B cell (primary cell): ENCODE results near the gene UBE2O. TPM values are rescaled to one million over a fixed set of nuclear protein-coding genes. Genes with fewer than 3 reads are reported as not detected.

Experiments
- ATAC-seq: fragments of 200-7000 bp; cut with Tn5 transposase; one replicate; pipeline ENCODE4 v1.10.0; 2021; ENCODE audit warnings: low read depth, mild to moderate bottlenecking, moderate number of reproducible peaks, moderate library complexity
- CTCF ChIA-PET: fragments of 350-600 bp; sonication (Branson Sonifier 250); formaldehyde crosslinking; loops from one replicate; lab custom pipeline; 2021; ENCODE audit warnings: antibody characterized with exemption, inconsistent platforms; lab: Charles Lee
- POLR2A ChIA-PET: fragments of 350-600 bp; sonication (Branson Sonifier 250); formaldehyde crosslinking; loops from one replicate; lab custom pipeline; 2021; ENCODE audit warnings: antibody characterized with exemption; lab: Charles Lee
- DNase-seq: peaks from one replicate; pipeline ENCODE4 v3.0.0; 2013
- H2AFZ ChIP-seq: 2 replicates; pipeline ENCODE4 v1.6.1; 2012; ENCODE audit warnings: mild to moderate bottlenecking, low read depth, low read length; ENCODE audit not compliant: insufficient read depth, poor library complexity, severe bottlenecking
- H3K27ac ChIP-seq, 2 donors: 1 replicate in 1 of 2; 2 replicates in 1 of 2; pipeline ENCODE4 v1.5.1; 2012 to 2013; ENCODE audit warnings: low read length in 2 of 2, mild to moderate bottlenecking in 2 of 2, moderate library complexity in 1 of 2
- H3K27me3 ChIP-seq, 4 experiments: fragments of 200-600 bp in 1 of 4; sonication (generic) in 1 of 4; replicated peaks in 1 of 4; 1 replicate in 2 of 4; 2 replicates in 2 of 4; pipeline versions ENCODE4 v1.6.1 to v1.7.0; 2013 to 2016; ENCODE audit warnings: low read length in 3 of 4, mild to moderate bottlenecking in 2 of 4, mixed read lengths in 1 of 4, moderate library complexity in 1 of 4; ENCODE audit not compliant: insufficient read depth in 4 of 4, control insufficient read depth in 3 of 4; ENCODE audit errors: control extremely low read depth in 1 of 4
- H3K36me3 ChIP-seq, 2 experiments: replicated peaks in 1 of 2; 1 replicate in 1 of 2; 2 replicates in 1 of 2; pipeline versions ENCODE4 v1.6.1 to v1.7.1; 2013; ENCODE audit warnings: low read length in 1 of 2; ENCODE audit not compliant: insufficient read depth in 2 of 2, control insufficient read depth in 1 of 2; ENCODE audit errors: control extremely low read depth in 1 of 2, extremely low read depth in 1 of 2
- H3K4me1 ChIP-seq, 2 donors: fragments of 200-600 bp in 1 of 2; sonication (generic) in 1 of 2; 1 replicate in 1 of 2; 2 replicates in 1 of 2; pipeline versions ENCODE4 v1.5.1 to v1.6.1; 2013 to 2017; ENCODE audit warnings: low read length in 2 of 2; ENCODE audit not compliant: control insufficient read depth in 2 of 2, insufficient read depth in 2 of 2
- H3K4me2 ChIP-seq: replicated peaks from 2 replicates; pipeline ENCODE3; 2012; ENCODE audit warnings: mild to moderate bottlenecking, low read depth, low read length; ENCODE audit not compliant: poor library complexity, severe bottlenecking
- H3K4me3 ChIP-seq, 5 experiments: fragments of 200-600 bp in 1 of 5; sonication (generic) in 1 of 5; 1 replicate in 3 of 5; 2 replicates in 2 of 5; pipeline versions ENCODE4 v1.5.1 to v1.7.0; 2011 to 2016; ENCODE audit warnings: low read length in 4 of 5, mild to moderate bottlenecking in 4 of 5, low read depth in 2 of 5, control low read depth in 1 of 5, moderate library complexity in 1 of 5; ENCODE audit not compliant: insufficient read depth in 1 of 5; ENCODE audit errors: control extremely low read depth in 1 of 5, extremely low read depth in 1 of 5
- H3K79me2 ChIP-seq: fragments of 200-600 bp; sonication (generic); one replicate; pipeline ENCODE4 v1.6.0; 2016; ENCODE audit warnings: low read length; ENCODE audit not compliant: control insufficient read depth, insufficient read depth
- H3K9ac ChIP-seq: fragments of 200-600 bp; sonication (generic); 2 replicates; pipeline ENCODE4 v1.6.1; 2017; ENCODE audit warnings: mild to moderate bottlenecking, low read length, moderate library complexity
- H3K9me3 ChIP-seq, 3 donors: one replicate each; pipeline versions ENCODE4 v1.6.1 to v1.7.1; 2013; ENCODE audit warnings: low read length in 2 of 3; ENCODE audit not compliant: control insufficient read depth in 2 of 3, insufficient read depth in 1 of 3; ENCODE audit errors: control extremely low read depth in 1 of 3
- H4K20me1 ChIP-seq: 2 replicates; pipeline ENCODE4 v1.6.0; 2012; ENCODE audit warnings: mild to moderate bottlenecking, low read length; ENCODE audit not compliant: insufficient read depth, control insufficient read depth, poor library complexity, severe bottlenecking
- H3K27ac Mint-ChIP-seq: one replicate; pipeline ENCODE4 v1.8.0; 2021; ENCODE audit warnings: mixed read lengths
- H3K27me3 Mint-ChIP-seq: one replicate; pipeline ENCODE4 v1.8.0; 2021; ENCODE audit warnings: mixed read lengths
- H3K4me1 Mint-ChIP-seq: one replicate; pipeline ENCODE4 v1.8.0; 2021; ENCODE audit warnings: mixed read lengths
- H3K4me3 Mint-ChIP-seq: one replicate; pipeline ENCODE4 v1.8.0; 2021; ENCODE audit warnings: mixed read lengths
- H3K9me3 Mint-ChIP-seq: one replicate; pipeline ENCODE4 v1.8.0; 2022; ENCODE audit warnings: mixed read lengths; ENCODE audit not compliant: insufficient read depth
- CTCF ChIP-seq: fragments of 200-600 bp; IDR thresholded peaks from one replicate; pipeline ENCODE4 v1.8.0; 2022; ENCODE audit warnings: antibody characterized with exemption, mild to moderate bottlenecking
- EZH2 ChIP-seq: IDR thresholded peaks from 2 replicates; pipeline ENCODE4 v1.6.1; 2012; ENCODE audit warnings: borderline replicate concordance, low read depth, mild to moderate bottlenecking, moderate library complexity, low read length; ENCODE audit not compliant: insufficient read depth, poor library complexity, severe bottlenecking
- WGBS: methylation state at CpG from one replicate; pipeline ENCODE4 v1.1.5; 2013; ENCODE audit warnings: missing lambda C conversion rate; ENCODE audit not compliant: insufficient coverage; 5-methylcytosine and 5-hydroxymethylcytosine counted together
- intact Hi-C: fragments of 100-400 bp; cut with micrococcal nuclease; formaldehyde crosslinking; loops from one replicate; pipeline ENCODE4 v1.10.0; 2022
- polyA plus RNA-seq: library from polyadenylated mRNA; depleted of rRNA; stranded (reverse); fragments of >200 nt; gene quantifications from 2 replicates; pipeline ENCODE4 v1.2.3, GENCODE V29; 2012
- total RNA-seq, 2 donors: library from RNA; stranded (reverse); fragments of 120-200 nt in 1 of 2; gene quantifications; 1 replicate in 1 of 2; 2 replicates in 1 of 2; pipeline versions ENCODE4 v1.2.3 to v1.2.4, GENCODE V29; 2013 to 2022

Gene UBE2O
- total and polyA plus RNA-seq, 2 donors (not counting 1 experiment from before 2014, with no cell fraction given), result 41.3 to 54.0 TPM

- H3K4me1 ChIP-seq, result no peaks in the 10 kb centered on the region
- Mint-ChIP-seq H3K27ac (no peak overlapping the region), H3K27me3 (no peaks in the 10 kb centered on the region), H3K4me1 (no peaks in the 10 kb centered on the region), H3K4me3 (no peak overlapping the region), H3K9me3 (no peaks in the 10 kb centered on the region)
- H3K4me2 ChIP-seq, result no peak overlapping the region
- H3K4me3 ChIP-seq, result no peak overlapping the region
- H4K20me1 ChIP-seq, result no peaks in the 10 kb centered on the region
- ATAC-seq (no peak), DNase-seq (no peak)
- peaks cover 23% of the 10 kb centered on the region for H3K79me2 ChIP-seq
- ChIA-PET CTCF (interaction anchor here (0.6 kb wide), 2 partner anchors 66 to 745 kb away, joined by 3 read pairs; no protein-coding TSS in a partner anchor), POLR2A (no interaction called here)
- no peaks in the 10 kb centered on the region for H3K9me3 ChIP-seq
- no peak overlapping the region for H3K27ac ChIP-seq
- no peaks in the 10 kb centered on the region for H3K27me3 ChIP-seq
- H3K9ac ChIP-seq, result no peak overlapping the region
- 95% methylated on average over 14 of the region's 14 CpGs for WGBS
- H3K36me3 ChIP-seq, result peaks cover 8 to 17% of the 10 kb centered on the region in 2 experiments
- TF ChIP-seq CTCF (no peak), EZH2 (no peak)
- H2AFZ ChIP-seq, result no peak overlapping the region
- intact Hi-C loops, result no loop called here
These were observed 107.5 kb downstream of the UBE2O start for GRCh38 chr17:76345377-76345974.

GRCh38 chr17:76343106-76343505 lies 109.8 kb downstream of the UBE2O start:
- Mint-ChIP-seq H3K27ac (no peak overlapping the region), H3K4me1 (no peaks in the 10 kb centered on the region), H3K9me3 (no peaks in the 10 kb centered on the region), H3K27me3 (no peaks in the 10 kb centered on the region), H3K4me3 (no peak overlapping the region)
- no peak overlapping the region for H3K27ac ChIP-seq
- no peaks in the 10 kb centered on the region for H3K9me3 ChIP-seq
- H3K9ac ChIP-seq, result no peak overlapping the region
- intact Hi-C loops, result no loop called here
- WGBS, result over 99% methylated on average over 7 of the region's 7 CpGs
- ChIA-PET POLR2A (no interaction called here), CTCF (interaction anchor here (1.6 kb wide), 1 partner anchor 55 kb away, joined by 5 read pairs; no protein-coding TSS in a partner anchor)
- H3K4me1 ChIP-seq, result no peaks in the 10 kb centered on the region
- TF ChIP-seq EZH2, result no peak
- TF ChIP-seq CTCF, result no peak
- H2AFZ ChIP-seq, result no peak overlapping the region
- no peak for DNase-seq
- H3K4me3 ChIP-seq, result no peak overlapping the region
- H3K27me3 ChIP-seq, result no peaks in the 10 kb centered on the region
- H4K20me1 ChIP-seq, result no peaks in the 10 kb centered on the region
- H3K4me2 ChIP-seq, result no peak overlapping the region
- peaks cover 9 to 17% of the 10 kb centered on the region in 2 experiments for H3K36me3 ChIP-seq
- no peak for ATAC-seq
- peaks cover 23% of the 10 kb centered on the region for H3K79me2 ChIP-seq
